GM10266 (cell line): ENCODE results near the gene ZMIZ1.
A peak's percentile ranks its signal among the peaks of the same experiment; 100 is the strongest.

Experiments
- DNase-seq: peaks from one replicate; pipeline ENCODE4 v3.0.0; 2012; ENCODE audit errors: extremely low spot score
- CTCF ChIP-seq: IDR thresholded peaks from 2 replicates; pipeline ENCODE4 v1.5.1; 2012; ENCODE audit warnings: mild to moderate bottlenecking, low read depth; ENCODE audit not compliant: control insufficient read depth, insufficient read depth; ENCODE audit errors: missing control alignments

ZMIZ1 gene

GRCh38 chr10:79068562-79069324 lies at the start of gene ZMIZ1:
Gene ZMIZ1, plus strand, starts transcription at chr10:79068966. Its CDS starts 132,667 bp downstream, at chr10:79201633.
- TF ChIP-seq CTCF: peak; percentile 54

GRCh38 chr10:79019441-79020014 lies 49.2 kb upstream of the ZMIZ1 start:
- no peak for DNase-seq
- no peak for TF ChIP-seq CTCF

More at GRCh38 chr10:79068562-79069324, at the start of gene ZMIZ1:
- peak; percentile 95 for DNase-seq

GRCh38 chr10:79020015-79020491 lies 48.7 kb upstream of the ZMIZ1 start:
- DNase-seq: no peak
- TF ChIP-seq CTCF: no peak

- TF ChIP-seq CTCF: no peak
- no peak for DNase-seq
Observed at GRCh38 chr10:79020605-79021004, 48.2 kb upstream of the ZMIZ1 start.

- TF ChIP-seq CTCF: no peak
Observed at GRCh38 chr10:79021331-79021907, 47.3 kb upstream of the ZMIZ1 start.

GRCh38 chr10:79021948-79022499 lies 46.7 kb upstream of the ZMIZ1 start:
- TF ChIP-seq CTCF: no peak
- no peak for DNase-seq

More at GRCh38 chr10:79021331-79021907, 47.3 kb upstream of the ZMIZ1 start:
- DNase-seq: no peak

- DNase-seq: no peak
- TF ChIP-seq CTCF: no peak
Observed at GRCh38 chr10:79022565-79023230, 46.1 kb upstream of the ZMIZ1 start.
